ENCODE results near the gene ZNF155. TPM values are rescaled to one million over a fixed set of nuclear protein-coding genes. Genes with fewer than 3 reads are reported as not detected.

ZNF155 gene
- total RNA-seq, 1 experiment from 2014 or later = 10.1 TPM

DNA sequence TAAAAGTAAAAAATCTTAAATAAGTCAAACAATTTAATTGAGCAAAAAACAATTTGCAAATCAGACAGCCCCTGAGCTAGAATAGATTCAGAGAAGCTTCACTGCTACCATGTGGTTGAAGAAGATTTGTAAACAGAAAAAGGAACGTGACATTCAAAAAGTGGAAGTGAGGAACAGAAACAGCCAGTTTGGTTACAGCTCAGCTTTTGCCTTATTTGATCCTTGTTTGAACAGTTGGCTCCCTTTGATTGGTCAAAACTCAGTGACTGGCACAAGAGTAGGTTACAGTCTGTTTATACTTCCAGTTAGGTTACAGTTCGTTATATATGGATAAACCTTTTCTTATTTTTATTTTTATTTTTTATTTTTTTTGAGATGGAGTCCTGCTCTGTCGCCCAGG lies 27.2 kb upstream of the ZNF155 start:
- Mint-ChIP-seq H3K36me3 (ENCODE audit: insufficient read depth in 1 of 3, low read depth in 3 of 3) (peaks cover 45 to 53% (median 47%) of the 10 kb centered on the region in 3 experiments), H3K9me3 (peaks cover 30 to 55% of the 10 kb centered on the region in 2 experiments), H3K27ac (no peak overlapping the region), H3K27me3 (ENCODE audit: low read depth) (no peaks in the 10 kb centered on the region; the same call in 1 of the 2 replicates), H3K4me3 (no peak overlapping the region), H3K4me1 (peaks cover 0 to 2% of the 10 kb centered on the region in 2 experiments; a peak in 1 of 4 replicates)
- no peak overlapping the region for H3K4me2 ChIP-seq (ENCODE audit: insufficient read depth, insufficient read length, low read length)
- peaks cover 26% of the 10 kb centered on the region for H3K9me3 ChIP-seq (ENCODE audit: control insufficient read depth, low read depth, low read length)
- H2AK5ac ChIP-seq (ENCODE audit: insufficient read length, low read length) = no peak overlapping the region
- no peak overlapping the region for H2BK20ac ChIP-seq (ENCODE audit: low read depth, low read length, poor library complexity, severe bottlenecking)
- H4K91ac ChIP-seq (ENCODE audit: insufficient read length, low read depth, low read length) = no peak overlapping the region
- H3K14ac ChIP-seq (ENCODE audit: insufficient read depth, low read length) = no peak overlapping the region
- H3K79me2 ChIP-seq (ENCODE audit: insufficient read depth, low read length) = no peaks in the 10 kb centered on the region
- no peak overlapping the region for H3K4ac ChIP-seq (ENCODE audit: low read depth, low read length)
- no peak overlapping the region for H3T11ph ChIP-seq (ENCODE audit: low read length)
- TF ChIP-seq, protein P1, sequence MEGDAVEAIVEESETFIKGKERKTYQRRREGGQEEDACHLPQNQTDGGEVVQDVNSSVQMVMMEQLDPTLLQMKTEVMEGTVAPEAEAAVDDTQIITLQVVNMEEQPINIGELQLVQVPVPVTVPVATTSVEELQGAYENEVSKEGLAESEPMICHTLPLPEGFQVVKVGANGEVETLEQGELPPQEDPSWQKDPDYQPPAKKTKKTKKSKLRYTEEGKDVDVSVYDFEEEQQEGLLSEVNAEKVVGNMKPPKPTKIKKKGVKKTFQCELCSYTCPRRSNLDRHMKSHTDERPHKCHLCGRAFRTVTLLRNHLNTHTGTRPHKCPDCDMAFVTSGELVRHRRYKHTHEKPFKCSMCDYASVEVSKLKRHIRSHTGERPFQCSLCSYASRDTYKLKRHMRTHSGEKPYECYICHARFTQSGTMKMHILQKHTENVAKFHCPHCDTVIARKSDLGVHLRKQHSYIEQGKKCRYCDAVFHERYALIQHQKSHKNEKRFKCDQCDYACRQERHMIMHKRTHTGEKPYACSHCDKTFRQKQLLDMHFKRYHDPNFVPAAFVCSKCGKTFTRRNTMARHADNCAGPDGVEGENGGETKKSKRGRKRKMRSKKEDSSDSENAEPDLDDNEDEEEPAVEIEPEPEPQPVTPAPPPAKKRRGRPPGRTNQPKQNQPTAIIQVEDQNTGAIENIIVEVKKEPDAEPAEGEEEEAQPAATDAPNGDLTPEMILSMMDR (conservative IDR thresholded peaks at IDR 0.05) = no peak
- no peak overlapping the region for H2BK120ac ChIP-seq (ENCODE audit: low read depth, low read length, poor library complexity, severe bottlenecking)
- H2BK5ac ChIP-seq (ENCODE audit: insufficient read length, low read length) = no peak overlapping the region
- WGBS (ENCODE audit: extremely low coverage, insufficient read length, low lambda C conversion rate) = no CpG with 5 or more reads among the region's 3 CpGs
- H3K18ac ChIP-seq (ENCODE audit: insufficient read length, low read depth, low read length) = no peak overlapping the region
- H4K8ac ChIP-seq (replicated peaks; ENCODE audit: insufficient read length, low read depth, low read length) = no peak overlapping the region
- no peak for DNase-seq
- no peak overlapping the region for H3K56ac ChIP-seq (ENCODE audit: insufficient read length, low read depth, low read length)
- no peaks in the 10 kb centered on the region for H4K20me1 ChIP-seq (ENCODE audit: control insufficient read depth, insufficient read depth, insufficient read length)
- no peak overlapping the region for H3K27ac ChIP-seq (ENCODE audit: insufficient read length, low read depth, low read length)
- no peak overlapping the region for H2BK15ac ChIP-seq (ENCODE audit: low read depth, low read length)
- no peak overlapping the region for H4K5ac ChIP-seq (ENCODE audit: insufficient read length, low read depth, low read length)
- H3K23ac ChIP-seq (ENCODE audit: insufficient read length, low read depth, low read length) = no peak overlapping the region
- H3K27me3 ChIP-seq (ENCODE audit: insufficient read depth, low read length) = no peaks in the 10 kb centered on the region
- H2BK12ac ChIP-seq (ENCODE audit: insufficient read length, low read depth, low read length) = no peak overlapping the region
- peaks cover 7% of the 10 kb centered on the region for H3K79me1 ChIP-seq (ENCODE audit: insufficient read depth, low read depth, low read length, poor library complexity, severe bottlenecking)
- no peak overlapping the region for H2AFZ ChIP-seq (ENCODE audit: low read length)
- no peak overlapping the region for H3K9ac ChIP-seq (ENCODE audit: extremely low read depth, insufficient read length, low read length)
- H3K23me2 ChIP-seq (ENCODE audit: insufficient read length, low read depth, low read length, poor library complexity, severe bottlenecking) = no peaks in the 10 kb centered on the region
- H3K4me1 ChIP-seq (ENCODE audit: insufficient read depth, low read length) = no peaks in the 10 kb centered on the region
